ENCODE measurements around the gene ABCG5.

The ABCG5 gene

DNA sequence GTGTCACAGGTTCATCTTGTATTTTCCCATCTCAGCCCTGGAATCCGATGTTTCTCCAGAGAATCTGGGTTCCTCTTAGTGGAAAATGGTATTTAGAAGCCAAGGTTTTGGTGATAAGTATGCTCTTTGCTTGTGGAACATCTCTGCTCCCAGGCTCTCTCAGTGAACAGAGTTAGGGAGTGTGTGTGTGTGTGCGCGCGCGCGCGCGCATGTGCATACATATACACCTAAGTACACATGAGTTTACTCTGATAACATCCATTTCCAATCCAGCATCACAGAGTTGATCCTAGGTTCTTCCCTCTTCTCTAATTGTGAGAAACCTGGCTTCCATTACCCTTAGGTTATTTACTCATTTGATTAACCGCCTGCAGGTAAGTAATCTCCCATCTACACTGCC lies 41.8 kb upstream of the ABCG5 start:
- no peak overlapping the region for H3K4me3 ChIP-seq (replicated peaks in 1 of 2; ENCODE audit: low read depth in 2 of 2, low read length in 2 of 2)
- no peak for DNase-seq (ENCODE audit: low read depth in 2 of 2)
- TF ChIP-seq, protein P1, sequence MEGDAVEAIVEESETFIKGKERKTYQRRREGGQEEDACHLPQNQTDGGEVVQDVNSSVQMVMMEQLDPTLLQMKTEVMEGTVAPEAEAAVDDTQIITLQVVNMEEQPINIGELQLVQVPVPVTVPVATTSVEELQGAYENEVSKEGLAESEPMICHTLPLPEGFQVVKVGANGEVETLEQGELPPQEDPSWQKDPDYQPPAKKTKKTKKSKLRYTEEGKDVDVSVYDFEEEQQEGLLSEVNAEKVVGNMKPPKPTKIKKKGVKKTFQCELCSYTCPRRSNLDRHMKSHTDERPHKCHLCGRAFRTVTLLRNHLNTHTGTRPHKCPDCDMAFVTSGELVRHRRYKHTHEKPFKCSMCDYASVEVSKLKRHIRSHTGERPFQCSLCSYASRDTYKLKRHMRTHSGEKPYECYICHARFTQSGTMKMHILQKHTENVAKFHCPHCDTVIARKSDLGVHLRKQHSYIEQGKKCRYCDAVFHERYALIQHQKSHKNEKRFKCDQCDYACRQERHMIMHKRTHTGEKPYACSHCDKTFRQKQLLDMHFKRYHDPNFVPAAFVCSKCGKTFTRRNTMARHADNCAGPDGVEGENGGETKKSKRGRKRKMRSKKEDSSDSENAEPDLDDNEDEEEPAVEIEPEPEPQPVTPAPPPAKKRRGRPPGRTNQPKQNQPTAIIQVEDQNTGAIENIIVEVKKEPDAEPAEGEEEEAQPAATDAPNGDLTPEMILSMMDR (IDR thresholded peaks at IDR 0.05; ENCODE audit: low read depth, low read length) = no peak

DNA sequence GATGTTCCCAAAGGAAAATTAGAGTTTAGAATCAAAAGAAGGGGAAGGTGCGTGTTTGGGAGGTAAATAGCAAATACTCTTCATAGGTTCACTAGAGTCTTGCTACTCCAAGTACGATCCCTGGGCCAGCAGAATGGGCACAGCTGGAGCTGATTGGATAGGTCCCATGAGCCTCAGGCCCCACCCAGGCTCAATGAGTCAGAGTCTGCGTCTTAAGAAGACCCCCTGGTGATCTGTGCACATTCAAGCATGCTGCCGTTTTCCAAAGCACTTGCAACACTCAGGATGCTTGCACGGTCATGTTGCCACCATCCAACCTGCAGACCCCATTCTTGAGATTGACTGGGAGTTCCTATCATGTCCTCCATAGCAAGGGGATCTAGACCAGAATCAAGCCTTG lies 40.6 kb upstream of the ABCG5 start:
- TF ChIP-seq, protein P1 (IDR thresholded peaks at IDR 0.05; ENCODE audit: low read depth, low read length) = no peak
- no peak overlapping the region for H3K4me3 ChIP-seq (replicated peaks in 1 of 2; ENCODE audit: low read depth in 2 of 2, low read length in 2 of 2)
- peak in 1 of 2 donors; percentile 13 for DNase-seq (ENCODE audit: low read depth in 2 of 2)

DNA sequence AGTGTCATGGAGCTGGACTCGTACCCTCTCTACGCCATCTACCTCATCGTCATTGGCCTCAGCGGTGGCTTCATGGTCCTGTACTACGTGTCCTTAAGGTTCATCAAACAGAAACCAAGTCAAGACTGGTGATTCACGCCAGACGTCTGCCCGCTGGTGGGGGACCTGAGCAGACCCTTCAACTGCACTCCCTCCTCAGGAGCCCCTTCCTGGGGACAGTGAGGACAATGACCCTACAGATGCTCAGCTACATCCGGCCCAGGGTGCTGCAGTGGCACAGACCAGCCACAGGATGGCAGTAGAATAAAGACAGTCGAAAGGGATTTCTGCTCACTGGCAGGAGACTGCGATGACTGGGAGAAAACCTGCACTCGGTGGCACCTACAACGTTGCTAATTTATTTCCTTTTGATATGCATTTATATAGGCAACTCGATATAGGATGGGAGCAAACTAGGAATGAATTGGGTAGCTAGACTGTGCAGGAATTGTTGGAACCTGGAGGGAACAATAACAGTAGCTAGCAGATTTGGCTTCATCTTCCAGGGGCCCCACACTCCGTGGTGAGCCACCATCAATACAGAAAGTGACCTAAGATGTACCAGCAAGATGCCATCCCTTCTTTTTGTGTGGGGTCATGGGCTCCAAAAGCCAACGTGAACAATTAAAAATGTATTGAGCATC lies 39.3 kb upstream of the ABCG5 start:
- H3K4me3 ChIP-seq (replicated peaks in 1 of 2; ENCODE audit: low read depth in 2 of 2, low read length in 2 of 2) = no peak overlapping the region
- peak; percentile 65 to 71 for DNase-seq (ENCODE audit: low read depth in 2 of 2)
- TF ChIP-seq, protein P1 (IDR thresholded peaks at IDR 0.05; ENCODE audit: low read depth, low read length) = peak; percentile 95

DNA sequence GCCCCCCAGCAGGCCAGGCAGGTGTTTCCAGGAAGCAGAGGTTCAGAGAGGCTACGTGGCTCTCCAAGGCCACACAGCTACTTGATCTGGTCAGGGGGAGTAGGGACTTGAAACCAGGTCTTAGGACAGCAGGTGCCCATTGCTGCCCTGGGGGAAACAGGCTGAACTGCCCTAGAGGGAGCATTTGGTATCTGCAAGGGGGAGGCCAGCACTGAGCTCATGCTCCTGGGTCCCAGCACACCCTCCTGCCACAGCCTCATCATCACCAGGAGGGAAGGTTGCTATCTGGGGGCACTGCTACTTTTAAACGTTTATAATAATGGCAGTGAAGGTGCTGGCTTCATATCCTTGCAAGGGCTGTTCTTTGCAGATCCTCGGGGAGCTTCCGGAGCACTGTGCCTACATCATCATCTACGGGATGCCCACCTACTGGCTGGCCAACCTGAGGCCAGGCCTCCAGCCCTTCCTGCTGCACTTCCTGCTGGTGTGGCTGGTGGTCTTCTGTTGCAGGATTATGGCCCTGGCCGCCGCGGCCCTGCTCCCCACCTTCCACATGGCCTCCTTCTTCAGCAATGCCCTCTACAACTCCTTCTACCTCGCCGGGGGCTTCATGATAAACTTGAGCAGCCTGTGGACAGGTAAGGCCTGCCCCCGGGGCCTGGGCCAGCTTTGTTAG lies 36.3 kb upstream of the ABCG5 start:
- DNase-seq (ENCODE audit: low read depth in 2 of 2) = no peak
- no peak overlapping the region for H3K4me3 ChIP-seq (replicated peaks in 1 of 2; ENCODE audit: low read depth in 2 of 2, low read length in 2 of 2)
- TF ChIP-seq, protein P1 (IDR thresholded peaks at IDR 0.05; ENCODE audit: low read depth, low read length) = no peak

DNA sequence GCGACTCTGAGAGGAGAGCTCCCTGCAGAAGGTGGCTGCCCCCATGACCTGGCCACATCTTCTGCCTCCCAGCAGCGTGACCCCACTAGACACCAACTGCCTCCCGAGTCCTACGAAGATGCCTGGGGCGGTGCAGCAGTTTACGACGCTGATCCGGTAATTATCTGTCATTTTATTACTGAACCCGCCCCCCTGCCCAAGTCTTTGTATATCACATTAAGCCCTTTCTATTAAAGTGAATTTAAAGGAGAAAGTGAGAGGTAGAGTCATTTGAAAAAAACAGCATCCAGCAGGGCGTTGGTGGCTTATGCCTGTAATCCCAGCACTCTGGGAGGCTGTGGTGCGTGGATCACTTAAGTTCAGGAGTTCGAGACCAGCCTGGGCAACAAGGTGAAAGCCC lies 33.5 kb upstream of the ABCG5 start:
- DNase-seq (ENCODE audit: low read depth in 2 of 2) = no peak
- TF ChIP-seq, protein P1 (IDR thresholded peaks at IDR 0.05; ENCODE audit: low read depth, low read length) = no peak
- no peak overlapping the region for H3K4me3 ChIP-seq (replicated peaks in 1 of 2; ENCODE audit: low read depth in 2 of 2, low read length in 2 of 2)

DNA sequence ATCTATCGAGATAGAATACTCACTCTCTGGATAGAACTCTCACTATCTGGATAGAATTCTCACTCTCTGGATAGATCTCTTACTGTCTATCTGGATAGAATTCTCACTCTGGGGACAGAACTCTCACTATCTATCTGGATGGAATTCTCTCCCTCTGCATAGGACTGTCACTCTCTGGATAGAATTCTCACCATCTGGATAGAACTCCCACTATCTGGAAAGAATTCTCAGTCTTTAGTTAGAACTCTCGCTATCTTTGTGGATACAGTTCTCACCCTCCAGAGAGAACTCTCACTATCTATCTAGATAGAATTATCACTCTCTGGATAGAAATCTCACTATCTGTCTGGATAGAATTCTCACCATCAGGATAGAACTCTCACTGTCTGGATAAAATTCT lies 16.7 kb upstream of the ABCG5 start:
- H3K4me3 ChIP-seq (replicated peaks in 1 of 2; ENCODE audit: low read depth in 2 of 2, low read length in 2 of 2) = no peak overlapping the region
- no peak for DNase-seq (ENCODE audit: low read depth in 2 of 2)
- TF ChIP-seq, protein P1 (IDR thresholded peaks at IDR 0.05; ENCODE audit: low read depth, low read length) = no peak

All from cardiac fibroblast (primary cell).